GM10266 (cell line): Measurements from ENCODE around the gene CALML5.

ENCODE experiments used
- DNase-seq: peaks from one replicate; pipeline ENCODE4 v3.0.0; 2012; ENCODE audit errors: extremely low spot score
- CTCF ChIP-seq: IDR thresholded peaks from 2 replicates; pipeline ENCODE4 v1.5.1; 2012; ENCODE audit warnings: mild to moderate bottlenecking, low read depth; ENCODE audit not compliant: control insufficient read depth, insufficient read depth; ENCODE audit errors: missing control alignments

CALML5 gene

DNA sequence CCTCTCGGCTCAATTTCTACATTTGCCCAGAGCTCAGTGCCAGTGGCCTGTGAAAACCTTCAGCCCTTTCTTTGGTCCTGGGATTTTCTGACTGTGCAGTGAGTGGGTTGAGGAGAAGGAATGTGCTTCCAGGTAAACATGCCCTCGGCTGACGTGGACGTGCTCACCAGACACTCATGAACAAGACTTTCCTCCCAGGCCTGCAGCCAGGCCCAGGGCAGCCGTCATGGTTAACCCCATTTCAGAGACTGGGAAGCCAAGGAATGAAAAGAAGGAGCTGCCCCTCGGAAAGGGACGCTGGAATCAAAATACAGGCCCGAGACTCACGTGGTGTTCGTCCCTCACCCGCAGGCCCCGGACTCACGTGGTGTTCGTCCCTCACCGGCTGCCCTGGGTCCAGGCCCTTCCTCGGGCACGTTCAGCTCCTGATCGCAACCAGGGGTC is 8.8 kb upstream of the CALML5 start:
- DNase-seq = no peak
- TF ChIP-seq CTCF = no peak

DNA sequence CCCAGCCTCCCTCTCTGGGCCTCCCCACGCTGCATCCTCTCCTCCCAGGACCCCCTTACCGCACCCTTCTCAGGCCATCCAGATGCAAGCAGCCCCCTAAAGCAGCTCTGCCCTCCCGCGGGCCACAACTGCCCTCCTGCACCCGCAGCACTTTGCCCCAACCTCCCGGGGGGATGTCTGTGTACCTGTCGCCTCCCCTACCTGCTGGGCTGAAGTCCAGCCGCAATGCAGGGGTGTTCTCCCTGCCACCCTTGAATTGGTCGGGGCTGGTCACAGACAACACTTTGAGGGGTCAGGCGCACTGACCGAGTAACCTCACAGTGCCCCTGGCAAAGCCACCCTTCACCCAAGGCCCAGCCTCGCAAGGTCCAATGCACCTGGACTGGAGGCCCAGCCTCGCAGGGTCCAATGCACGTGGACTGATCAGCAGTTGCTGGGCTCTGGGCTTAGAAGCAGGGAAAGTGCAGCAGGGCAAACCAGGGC is 8.3 kb upstream of the CALML5 start:
- no peak for TF ChIP-seq CTCF
- no peak for DNase-seq

GRCh38 chr10:5506751-5507648 is 7.6 kb upstream of the CALML5 start:
- DNase-seq = no peak

DNA sequence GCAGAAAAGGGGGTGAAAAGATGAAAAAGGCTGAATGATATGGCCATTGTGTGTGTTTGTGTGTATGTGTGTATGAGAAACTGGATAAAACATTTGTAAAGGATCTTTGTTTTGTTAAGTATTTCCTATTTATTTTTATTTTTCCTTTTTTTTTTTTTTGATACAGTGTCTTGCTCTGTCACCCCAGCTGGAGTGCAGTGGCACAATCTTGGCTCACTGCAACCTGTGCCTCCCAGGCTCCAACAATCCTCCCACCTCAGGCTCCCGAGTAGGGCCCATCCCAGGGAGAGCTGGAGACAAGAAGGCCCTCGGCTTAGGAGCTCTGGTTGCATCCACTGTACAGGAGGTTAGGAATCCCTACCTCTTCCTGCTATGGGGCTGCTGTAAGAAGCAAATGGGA is 6.9 kb upstream of the CALML5 start:
- TF ChIP-seq CTCF = no peak
- no peak for DNase-seq

More at GRCh38 chr10:5506751-5507648, 7.6 kb upstream of the CALML5 start:
- no peak for TF ChIP-seq CTCF

DNA sequence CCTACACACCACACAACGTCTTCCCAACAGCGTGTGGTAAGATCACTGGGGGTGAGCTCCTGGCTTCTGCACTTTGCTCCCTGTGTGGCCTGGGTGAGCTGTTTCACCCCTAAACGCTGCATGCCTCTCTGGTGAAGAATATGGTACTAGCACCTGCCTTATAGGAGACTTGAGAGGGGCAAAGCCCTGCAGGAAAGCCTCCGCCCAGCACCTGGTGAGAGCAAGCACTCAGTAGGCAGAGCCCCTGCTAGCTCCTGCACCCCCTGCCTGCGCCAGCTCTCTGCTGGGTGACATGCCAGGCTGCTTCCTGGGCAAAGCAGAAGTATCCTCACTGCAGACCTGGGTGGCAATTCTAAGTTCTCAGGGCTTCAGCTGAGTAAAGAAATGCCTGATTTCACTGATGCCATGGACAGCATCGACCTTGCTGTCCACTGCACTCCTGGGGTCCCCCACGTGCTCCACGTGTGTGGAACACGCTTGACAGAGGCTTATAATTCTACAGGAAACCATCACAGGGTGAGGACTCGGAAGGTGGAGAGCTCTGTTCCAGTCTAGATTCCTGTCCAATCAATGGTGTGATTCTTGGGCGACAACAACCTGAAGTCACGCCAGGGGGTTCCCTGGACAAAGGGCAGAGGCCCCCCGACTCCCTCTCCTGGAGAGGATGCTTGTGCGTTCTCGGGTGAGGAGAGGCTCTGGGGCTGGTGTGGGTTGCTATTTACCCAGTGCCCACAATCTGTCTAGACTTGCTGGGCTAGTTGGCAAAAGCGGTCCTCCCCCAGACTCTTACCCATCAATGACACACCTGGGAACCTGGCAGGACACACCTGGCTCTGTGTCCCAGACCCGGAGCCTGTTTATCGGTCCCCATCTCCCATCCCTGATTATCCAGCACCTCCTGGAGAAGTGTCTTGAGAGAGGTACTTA is 5.0 kb upstream of the CALML5 start:
- TF ChIP-seq CTCF = no peak
- DNase-seq = no peak

- no peak for TF ChIP-seq CTCF
- DNase-seq = no peak
Observed at GRCh38 chr10:5503477-5503835, 4.1 kb upstream of the CALML5 start.
